SK-N-SH (cell line): ENCODE measurements around the gene OR3A1. TPM values are rescaled to one million over a fixed set of nuclear protein-coding genes. Genes with fewer than 3 reads are reported as not detected.
"Not testable (repeated sequence)": the region's sequence is repeated elsewhere in the genome, so short reads cannot be mapped to it uniquely, and the experiment has no call there.

Experiments
- CTCF ChIA-PET: fragments of 300-600, 350-600 bp; formaldehyde crosslinking; extraction: SDS; loops from one replicate; lab custom pipeline; 2021; lab: Yijun Ruan, JAX
- POLR2A ChIA-PET: fragments of 350-600 bp; sonication (Branson Sonifier 250); formaldehyde crosslinking; extraction: SDS; loops from one replicate; lab custom pipeline; 2020; ENCODE audit warnings: antibody characterized with exemption, inconsistent platforms; lab: Yijun Ruan, JAX
- DNase-seq: peaks from one replicate; pipeline ENCODE4 v3.0.0; 2012
- H2AFZ ChIP-seq: fragments of 200-600 bp; sonication (generic); 2 replicates; pipeline ENCODE4 v1.8.1; 2016; ENCODE audit warnings: antibody characterized with exemption, mild to moderate bottlenecking, low read depth
- H3F3A ChIP-seq: fragments of 200-600 bp; sonication (generic); replicated peaks from 2 replicates; pipeline ENCODE3; 2016; ENCODE audit warnings: antibody characterized with exemption, mild to moderate bottlenecking; ENCODE audit not compliant: insufficient read depth
- H3K27ac ChIP-seq, 2 experiments: fragments of 200-500 bp in 1 of 2; fragments of 200-600 bp in 1 of 2; sonication (Bioruptor generic) in 1 of 2; sonication (generic), shearing (Covaris generic) in 1 of 2; 2 replicates each; pipeline versions ENCODE4 v1.5.1 to v1.6.1; 2014 to 2016; ENCODE audit warnings: low read depth in 2 of 2, inconsistent platforms in 1 of 2, low read length in 1 of 2, mild to moderate bottlenecking in 1 of 2, mixed read lengths in 1 of 2
- H3K27me3 ChIP-seq: fragments of 200-600 bp; sonication (generic), shearing (Covaris generic); 2 replicates; pipeline ENCODE4 v1.6.1; 2016; ENCODE audit warnings: mixed run types; ENCODE audit not compliant: insufficient read depth
- H3K36me3 ChIP-seq, 2 experiments: fragments of 200-500 bp in 1 of 2; fragments of 200-600 bp in 1 of 2; sonication (Bioruptor generic) in 1 of 2; sonication (generic) in 1 of 2; replicated peaks in 1 of 2; 2 replicates each; pipeline versions ENCODE3 to v1.5.1; 2014 to 2016; ENCODE audit warnings: low read length in 1 of 2, mild to moderate bottlenecking in 1 of 2; ENCODE audit not compliant: insufficient read depth in 2 of 2, control insufficient read depth in 1 of 2
- H3K4me1 ChIP-seq, 2 experiments: fragments of 200-500 bp in 1 of 2; fragments of 200-600 bp in 1 of 2; sonication (Bioruptor generic) in 1 of 2; sonication (generic), shearing (Covaris generic) in 1 of 2; 2 replicates each; pipeline versions ENCODE4 v1.5.1 to v1.6.1; 2014 to 2016; ENCODE audit warnings: low read depth in 1 of 2, low read length in 1 of 2, mixed run types in 1 of 2; ENCODE audit not compliant: insufficient read depth in 2 of 2, control insufficient read depth in 1 of 2
- H3K4me2 ChIP-seq: fragments of 200-600 bp; sonication (generic), shearing (Covaris generic); 2 replicates; pipeline ENCODE4 v1.6.1; 2017; ENCODE audit warnings: mixed run types
- H3K4me3 ChIP-seq, 2 experiments: fragments of 200-500 bp in 1 of 2; fragments of 200-600 bp in 1 of 2; sonication (Bioruptor generic) in 1 of 2; sonication (generic), shearing (Covaris generic) in 1 of 2; 2 replicates each; pipeline versions ENCODE4 v1.5.1 to v1.8.1; 2014 to 2016; ENCODE audit warnings: low read depth in 2 of 2, inconsistent platforms in 1 of 2, low read length in 1 of 2, mild to moderate bottlenecking in 1 of 2, mixed read lengths in 1 of 2, moderate library complexity in 1 of 2
- H3K79me2 ChIP-seq: fragments of 200-600 bp; sonication (generic); 2 replicates; pipeline ENCODE4 v1.8.1; 2017; ENCODE audit warnings: mild to moderate bottlenecking; ENCODE audit not compliant: insufficient read depth
- H3K9ac ChIP-seq: fragments of 200-600 bp; sonication (generic); 2 replicates; pipeline ENCODE4 v1.6.1; 2017; ENCODE audit warnings: mixed run types
- H3K9me2 ChIP-seq: fragments of 200-600 bp; sonication (generic); 2 replicates; pipeline ENCODE4 v1.6.1; 2017; ENCODE audit warnings: mixed run types
- H3K9me3 ChIP-seq: fragments of 200-600 bp; sonication (generic); 2 replicates; pipeline ENCODE4 v1.6.1; 2017; ENCODE audit warnings: mixed run types, mild to moderate bottlenecking, moderate library complexity
- H4K20me1 ChIP-seq: fragments of 200-600 bp; sonication (generic); 2 replicates; pipeline ENCODE4 v1.6.1; 2017; ENCODE audit warnings: mild to moderate bottlenecking, mixed run types; ENCODE audit not compliant: insufficient read depth
- WGBS: methylation state at CpG from one replicate; pipeline ENCODE4 v1.1.6; 2017; ENCODE audit warnings: low lambda C conversion rate; 5-methylcytosine and 5-hydroxymethylcytosine counted together
- polyA plus RNA-seq, 3 experiments: library from polyadenylated mRNA; depleted of rRNA; stranded (reverse); fragments of >200 nt; gene quantifications; 2 replicates each; pipeline ENCODE4 v1.2.3, GENCODE V29; 2012

OR3A1 gene
- polyA plus RNA-seq, 1 of the 3 experiments (the other 2 are of a cell fraction), result not detected

GRCh38 chr17:3241044-3241443 lies 57.1 kb downstream of the OR3A1 start:
- H3K4me2 ChIP-seq, DNase-seq, H3K27me3 ChIP-seq, H3K27ac ChIP-seq, H3K9ac ChIP-seq, H4K20me1 ChIP-seq, H3K9me2 ChIP-seq, H3K4me1 ChIP-seq, CTCF ChIA-PET, H2AFZ ChIP-seq, H3K36me3 ChIP-seq, H3F3A ChIP-seq, POLR2A ChIA-PET, H3K79me2 ChIP-seq, H3K9me3 ChIP-seq, H3K4me3 ChIP-seq: not testable (repeated sequence)
- no CpG with 5 or more reads among the region's 1 CpG for WGBS

Other genes starting within 250 kb of the OR3A1 start
- gene OR1D5, start 234.8 kb downstream of the OR3A1 start, polyA plus RNA-seq (2012; rRNA removed), result not detected in 2 replicates
- not detected in 2 replicates for gene OR1D2, start 193.9 kb downstream of the OR3A1 start, polyA plus RNA-seq (2012; rRNA removed)
- gene OR1G1, start 170.8 kb downstream of the OR3A1 start, polyA plus RNA-seq (2012; rRNA removed), result not detected in 2 replicates
- gene OR1A2, start 100.8 kb downstream of the OR3A1 start, polyA plus RNA-seq (2012; rRNA removed), result not detected in 2 replicates
- gene OR1A1, start 90.7 kb downstream of the OR3A1 start, polyA plus RNA-seq (2012; rRNA removed), result not detected in 2 replicates
- not detected in 2 replicates for gene OR3A2, start 87.9 kb upstream of the OR3A1 start, polyA plus RNA-seq (2012; rRNA removed)
- not detected in 2 replicates for gene OR1E1, start 100.0 kb upstream of the OR3A1 start, polyA plus RNA-seq (2012; rRNA removed)
- gene OR3A3, start 113.0 kb upstream of the OR3A1 start, polyA plus RNA-seq (2012; rRNA removed), result not detected in 2 replicates
- gene OR1E2, start 135.5 kb upstream of the OR3A1 start, polyA plus RNA-seq (2012; rRNA removed), result not detected in 2 replicates
- not detected in 2 replicates for gene SPATA22, start 173.5 kb upstream of the OR3A1 start, polyA plus RNA-seq (2012; rRNA removed)
- gene ASPA, start 177.6 kb upstream of the OR3A1 start, polyA plus RNA-seq (2012; rRNA removed), result not detected in 2 replicates